HG03025 (cell line): ENCODE data around the gene TMEM269.

Experiments
- ATAC-seq: cut with Tn5 transposase; IDR thresholded peaks from one replicate; pipeline ENCODE4 v1.9.1; 2021; ENCODE audit warnings: mild to moderate bottlenecking, moderate library complexity; ENCODE audit not compliant: unreplicated experiment, low FRiP score

Gene TMEM269

GRCh38 chr1:42817976-42818375 is 33.2 kb downstream of the TMEM269 start:
- no peak for ATAC-seq

GRCh38 chr1:42820813-42821212 is 36.0 kb downstream of the TMEM269 start:
- no peak for ATAC-seq

GRCh38 chr1:42821690-42822089 is 36.9 kb downstream of the TMEM269 start:
- ATAC-seq: no peak

- ATAC-seq: no peak
These were observed 38.1 kb downstream of the TMEM269 start for GRCh38 chr1:42822800-42823392.

GRCh38 chr1:42824481-42825035 is 39.8 kb downstream of the TMEM269 start:
- ATAC-seq: no peak

- no peak for ATAC-seq
These were observed 40.5 kb downstream of the TMEM269 start for GRCh38 chr1:42825036-42825851.

GRCh38 chr1:42830631-42831030 is 45.8 kb downstream of the TMEM269 start:
- no peak for ATAC-seq

GRCh38 chr1:42831273-42831672 is 46.5 kb downstream of the TMEM269 start:
- no peak for ATAC-seq

GRCh38 chr1:42832641-42833240 is 48.0 kb downstream of the TMEM269 start:
- no peak for ATAC-seq

GRCh38 chr1:42833981-42834380 is 49.2 kb downstream of the TMEM269 start:
- no peak for ATAC-seq

GRCh38 chr1:42834803-42835202 is 50.0 kb downstream of the TMEM269 start:
- no peak for ATAC-seq

- ATAC-seq: no peak
These were observed 50.6 kb downstream of the TMEM269 start for GRCh38 chr1:42835422-42835821.

- no peak for ATAC-seq
These were observed 52.9 kb downstream of the TMEM269 start for GRCh38 chr1:42837709-42838108.

GRCh38 chr1:42838482-42839190 is 53.8 kb downstream of the TMEM269 start:
- no peak for ATAC-seq

GRCh38 chr1:42841010-42841409 is 56.2 kb downstream of the TMEM269 start:
- no peak for ATAC-seq

- ATAC-seq: no peak
These were observed 56.8 kb downstream of the TMEM269 start for GRCh38 chr1:42841440-42842147.

- no peak for ATAC-seq
These were observed 59.9 kb downstream of the TMEM269 start for GRCh38 chr1:42844592-42845140.

- no peak for ATAC-seq
These were observed 60.4 kb downstream of the TMEM269 start for GRCh38 chr1:42845193-42845592.

- peak; percentile 12 for ATAC-seq
These were observed 61.1 kb downstream of the TMEM269 start for GRCh38 chr1:42845866-42846256.
